Activated T-helper 1 cell treated with anti-CD3 and anti-CD28 coated beads, Interleukin-12 subunit alpha, Interleukin-12 subunit beta, Interleukin-2, Interleukin-4 antibody, amounts not matched to agents 30 ng/mL and 10 ng/mL and 1 ng/mL, durations not matched to agents 14 hours and 24 hours and 36 hours (primary cell): ENCODE data around the gene ATP5PB. TPM values are rescaled to one million over a fixed set of nuclear protein-coding genes. Genes with fewer than 3 reads are reported as not detected.

Source experiments
- DNase-seq: peaks from one replicate; pipeline ENCODE4 v3.0.0; 2021; ENCODE audit warnings: low spot score
- H3K27ac Mint-ChIP-seq: one replicate; pipeline ENCODE4 v1.8.0; 2021; ENCODE audit warnings: mild to moderate bottlenecking, mixed read lengths
- H3K27me3 Mint-ChIP-seq: one replicate; pipeline ENCODE4 v1.8.0; 2022; ENCODE audit warnings: mild to moderate bottlenecking, moderate library complexity, mixed read lengths; ENCODE audit not compliant: insufficient read depth
- H3K36me3 Mint-ChIP-seq: one replicate; pipeline ENCODE4 v1.8.0; 2021; ENCODE audit warnings: low read depth, mixed read lengths
- H3K4me1 Mint-ChIP-seq: one replicate; pipeline ENCODE4 v1.8.0; 2021; ENCODE audit warnings: low read depth, mixed read lengths
- H3K4me3 Mint-ChIP-seq: one replicate; pipeline ENCODE4 v1.8.0; 2021; ENCODE audit warnings: mild to moderate bottlenecking, moderate library complexity, mixed read lengths
- H3K9me3 Mint-ChIP-seq: one replicate; pipeline ENCODE4 v1.8.0; 2021; ENCODE audit warnings: mixed read lengths
- intact Hi-C: fragments of 100-400 bp; cut with micrococcal nuclease; formaldehyde crosslinking; loops from one replicate; pipeline ENCODE4 v1.15.1; 2024
- total RNA-seq: library from RNA; stranded (reverse); gene quantifications from 2 replicates; pipeline ENCODE4 v1.2.3, GENCODE V29; 2022

Gene ATP5PB
- total RNA-seq, 1 donor from 2014 or later, result 282 TPM

DNA sequence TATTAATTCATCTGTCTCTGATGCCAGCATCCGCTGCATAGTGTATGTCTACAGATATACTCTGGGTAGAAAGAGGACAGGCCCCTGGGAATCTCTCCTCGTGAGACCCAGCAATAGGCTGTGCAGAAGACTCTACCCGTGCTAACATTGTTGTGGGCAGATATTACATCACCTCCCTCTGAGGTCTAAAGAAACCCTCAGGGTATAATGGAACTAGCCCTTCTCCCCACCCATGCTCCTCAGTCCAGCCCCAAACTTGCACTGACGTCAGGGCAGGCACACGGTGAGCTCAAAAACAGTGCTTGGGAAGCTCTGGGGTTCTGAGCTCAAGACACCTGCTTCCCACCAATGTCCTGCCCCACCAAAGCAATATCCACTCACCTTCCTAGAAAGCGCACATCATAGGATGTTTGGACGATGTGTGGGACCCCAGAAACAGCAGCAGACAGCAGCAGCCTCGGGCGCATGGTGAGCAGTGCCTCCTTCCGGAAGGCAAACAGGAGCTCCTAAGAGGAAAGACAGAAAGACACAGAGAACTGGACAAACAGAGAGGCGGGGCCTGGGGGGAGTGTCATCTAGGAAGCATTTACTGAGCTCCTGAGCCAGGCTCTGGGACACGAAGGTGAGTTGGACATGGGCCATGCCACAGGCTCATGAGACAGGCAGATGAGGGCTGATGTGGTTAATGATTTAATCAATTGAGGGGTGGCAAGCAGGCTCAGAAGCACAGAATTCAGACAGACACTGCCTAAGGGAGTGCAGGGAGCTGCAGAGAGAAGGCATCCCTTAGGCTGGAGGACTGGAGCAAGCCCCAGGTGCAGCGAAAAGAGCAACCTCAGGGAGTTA lies 26.5 kb upstream of the ATP5PB start:
- Mint-ChIP-seq H3K27ac (no peak overlapping the region), H3K27me3 (peaks cover 15% of the 10 kb centered on the region), H3K4me3 (no peak overlapping the region), H3K9me3 (no peaks in the 10 kb centered on the region), H3K4me1 (no peaks in the 10 kb centered on the region), H3K36me3 (no peaks in the 10 kb centered on the region)
- intact Hi-C loops, result no loop called here
- no peak for DNase-seq

- no peak for DNase-seq
- no peaks in the 10 kb centered on the region for H3K36me3 Mint-ChIP-seq
- H3K4me1 Mint-ChIP-seq, result no peaks in the 10 kb centered on the region
- H3K4me3 Mint-ChIP-seq, result no peak overlapping the region
- no peaks in the 10 kb centered on the region for H3K9me3 Mint-ChIP-seq
- intact Hi-C loops, result no loop called here
- no peak overlapping the region for H3K27ac Mint-ChIP-seq
- peaks cover 15% of the 10 kb centered on the region for H3K27me3 Mint-ChIP-seq
Observed at GRCh38 chr1:111424281-111424680, 25.0 kb upstream of the ATP5PB start.

DNA sequence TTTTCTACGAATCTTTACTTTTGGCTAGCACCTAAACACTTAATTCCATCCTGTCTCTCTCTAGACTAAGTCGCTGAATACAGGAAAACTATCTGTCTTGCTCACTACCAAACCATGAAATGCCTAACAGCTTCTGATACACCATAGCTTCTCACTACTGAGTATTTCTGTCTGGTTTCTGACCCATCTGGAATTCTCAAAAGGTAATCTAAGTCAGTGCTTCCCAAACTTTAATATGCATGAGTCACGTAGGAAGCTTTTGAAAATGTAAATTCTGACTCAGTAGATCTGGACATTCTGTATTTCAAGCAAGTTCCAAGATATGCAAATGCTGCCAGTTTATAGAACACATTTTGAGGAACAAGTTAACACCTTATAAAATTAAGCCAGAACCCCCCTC lies 12.5 kb upstream of the ATP5PB start:
- Mint-ChIP-seq H3K4me1 (peaks cover 1% of the 10 kb centered on the region), H3K27ac (no peak overlapping the region), H3K36me3 (peaks cover 31% of the 10 kb centered on the region), H3K27me3 (peaks cover 6% of the 10 kb centered on the region), H3K4me3 (no peak overlapping the region), H3K9me3 (no peaks in the 10 kb centered on the region)
- intact Hi-C loops, result no loop called here
- no peak for DNase-seq

DNA sequence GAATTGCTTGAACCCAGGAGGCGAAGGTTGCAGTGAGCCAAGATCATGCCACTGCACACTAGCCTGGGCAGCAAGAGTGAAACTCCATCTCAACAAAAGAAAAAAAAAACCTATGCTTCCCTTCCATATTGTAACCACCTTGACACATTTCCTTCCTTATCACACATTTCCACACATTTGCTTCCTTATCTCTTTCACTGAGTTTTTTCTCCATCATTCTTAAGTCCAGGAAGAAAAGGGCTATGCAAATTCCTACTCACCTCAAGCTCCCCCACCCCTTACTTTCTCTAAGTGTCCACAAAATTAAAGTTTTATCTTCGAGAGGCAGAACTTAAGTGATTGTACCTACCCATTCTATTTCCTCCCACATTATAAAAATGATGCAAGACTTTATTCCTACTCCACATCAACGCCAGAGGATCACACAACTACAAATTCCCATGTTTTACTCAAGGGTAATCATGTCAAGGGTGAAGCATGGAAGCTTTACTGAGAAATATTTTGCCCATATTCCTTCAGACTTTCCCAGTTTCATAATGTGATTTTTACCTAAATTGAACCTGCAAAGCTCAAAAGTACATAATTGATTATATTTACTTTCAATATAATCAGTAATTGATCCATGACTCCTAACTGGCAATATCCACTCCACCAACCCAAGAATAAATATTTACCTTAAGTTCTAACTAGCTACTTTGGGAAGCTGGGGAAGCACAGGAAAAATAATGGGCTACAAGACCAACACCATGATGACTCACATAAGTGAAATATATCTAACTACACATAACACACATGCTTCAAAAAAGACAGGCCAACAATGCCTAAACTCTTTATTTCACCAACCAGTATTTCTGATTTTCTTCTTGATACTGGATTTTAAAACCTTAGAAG lies 9.6 kb upstream of the ATP5PB start:
- no peak for DNase-seq
- Mint-ChIP-seq H3K4me3 (no peak overlapping the region), H3K27me3 (no peaks in the 10 kb centered on the region), H3K27ac (no peak overlapping the region), H3K9me3 (no peaks in the 10 kb centered on the region), H3K4me1 (peaks cover 27% of the 10 kb centered on the region), H3K36me3 (peaks cover 52% of the 10 kb centered on the region)
- intact Hi-C loops, result no loop called here

GRCh38 chr1:111441573-111442192 lies 7.6 kb upstream of the ATP5PB start:
- peak; percentile 34 for DNase-seq
- peaks cover 34% of the 10 kb centered on the region for H3K4me1 Mint-ChIP-seq
- no peak overlapping the region for H3K4me3 Mint-ChIP-seq
- H3K27me3 Mint-ChIP-seq, result no peaks in the 10 kb centered on the region
- intact Hi-C loops, result loop anchor here (1.0 kb wide), 1 partner anchor 218 kb away; no protein-coding TSS in a partner anchor
- no peak overlapping the region for H3K27ac Mint-ChIP-seq
- no peaks in the 10 kb centered on the region for H3K9me3 Mint-ChIP-seq
- peaks cover 62% of the 10 kb centered on the region for H3K36me3 Mint-ChIP-seq

DNA sequence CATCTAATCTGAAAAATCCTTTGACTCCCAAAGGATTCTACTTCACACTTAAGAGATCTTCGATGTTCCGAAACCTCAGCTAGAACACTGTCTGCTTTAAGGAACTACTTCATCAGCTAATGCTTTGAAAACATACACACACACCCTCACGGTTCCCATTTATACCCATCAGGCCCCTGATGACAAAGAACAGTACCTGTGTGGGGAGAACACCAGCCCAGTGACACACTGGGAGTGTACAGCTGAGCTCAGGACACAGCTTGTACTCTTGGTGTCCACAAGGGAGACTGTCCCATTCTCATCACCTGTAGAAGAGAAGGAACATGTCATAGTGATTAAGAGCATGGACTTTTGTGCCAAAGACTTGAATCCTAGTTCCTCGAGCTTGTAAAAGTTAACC lies 6.8 kb upstream of the ATP5PB start:
- intact Hi-C loops, result no loop called here
- H3K4me3 Mint-ChIP-seq, result no peak overlapping the region
- H3K27ac Mint-ChIP-seq, result no peak overlapping the region
- H3K4me1 Mint-ChIP-seq, result peaks cover 42% of the 10 kb centered on the region
- H3K9me3 Mint-ChIP-seq, result no peaks in the 10 kb centered on the region
- peaks cover 60% of the 10 kb centered on the region for H3K36me3 Mint-ChIP-seq
- DNase-seq, result no peak
- no peaks in the 10 kb centered on the region for H3K27me3 Mint-ChIP-seq

GRCh38 chr1:111444031-111444430 lies 5.2 kb upstream of the ATP5PB start:
- Mint-ChIP-seq H3K9me3 (no peaks in the 10 kb centered on the region), H3K4me3 (no peak overlapping the region), H3K27ac (no peak overlapping the region), H3K4me1 (peaks cover 55% of the 10 kb centered on the region), H3K27me3 (no peaks in the 10 kb centered on the region), H3K36me3 (peaks cover 52% of the 10 kb centered on the region)
- no peak for DNase-seq
- intact Hi-C loops, result no loop called here

- Mint-ChIP-seq H3K27ac (no peak overlapping the region), H3K4me3 (peak overlapping the region; percentile 27), H3K27me3 (no peaks in the 10 kb centered on the region)
Observed at GRCh38 chr1:111446546-111446945, 2.7 kb upstream of the ATP5PB start.

GRCh38 chr1:111446967-111447892 lies 2.0 kb upstream of the ATP5PB start:
- peak overlapping the region; percentile 100 for H3K4me3 Mint-ChIP-seq
- no peak for DNase-seq
- H3K4me1 Mint-ChIP-seq, result peaks cover 76% of the 10 kb centered on the region
- H3K27me3 Mint-ChIP-seq, result no peaks in the 10 kb centered on the region
- H3K36me3 Mint-ChIP-seq, result peaks cover 53% of the 10 kb centered on the region
- intact Hi-C loops, result no loop called here
- H3K27ac Mint-ChIP-seq, result no peak overlapping the region
- H3K9me3 Mint-ChIP-seq, result no peaks in the 10 kb centered on the region

More at GRCh38 chr1:111446546-111446945, 2.7 kb upstream of the ATP5PB start:
- intact Hi-C loops, result no loop called here
- DNase-seq, result no peak
- H3K4me1 Mint-ChIP-seq, result peaks cover 75% of the 10 kb centered on the region
- H3K36me3 Mint-ChIP-seq, result peaks cover 50% of the 10 kb centered on the region
- H3K9me3 Mint-ChIP-seq, result no peaks in the 10 kb centered on the region

DNA sequence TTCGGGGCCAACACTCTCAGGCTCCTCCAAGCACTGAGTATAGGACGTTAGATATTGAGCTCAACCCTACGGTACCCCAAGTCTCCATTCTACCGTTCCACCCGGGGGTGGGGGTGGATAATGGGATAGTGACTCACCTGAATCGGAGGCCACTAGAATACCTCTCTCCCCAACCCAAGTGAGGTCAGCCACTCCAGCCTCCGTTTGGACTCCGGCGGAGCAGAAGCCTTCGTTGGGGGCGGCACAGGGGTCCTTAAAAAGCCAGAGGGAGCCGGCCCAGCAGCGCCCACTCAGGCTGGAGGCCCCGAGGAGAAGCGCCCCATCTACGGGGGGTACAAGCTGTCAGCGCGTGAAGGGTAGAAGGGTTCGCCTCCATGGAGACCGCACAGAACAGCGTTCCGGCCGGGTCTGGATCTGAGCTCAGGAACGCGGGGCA lies 764 bp upstream of the ATP5PB start:
- intact Hi-C loops, result loop anchor here (2.0 kb wide), 3 partner anchors 22 to 1414 kb away; partner anchors contain the start of gene STRIP1
- Mint-ChIP-seq H3K4me1 (peaks cover 74% of the 10 kb centered on the region), H3K27me3 (no peaks in the 10 kb centered on the region), H3K4me3 (peak overlapping the region; percentile 100), H3K9me3 (no peaks in the 10 kb centered on the region), H3K36me3 (peaks cover 48% of the 10 kb centered on the region), H3K27ac (peak overlapping the region; percentile 66)
- DNase-seq, result no peak

- Mint-ChIP-seq H3K4me1 (peaks cover 76% of the 10 kb centered on the region), H3K36me3 (peaks cover 41% of the 10 kb centered on the region), H3K4me3 (peak overlapping the region; percentile 100), H3K9me3 (no peaks in the 10 kb centered on the region), H3K27me3 (no peaks in the 10 kb centered on the region), H3K27ac (peak overlapping the region; percentile 96)
- intact Hi-C loops, result loop anchor here (1.0 to 2.0 kb wide), 12 partner anchors 21 to 1415 kb away; partner anchors contain the start of genes CEPT1, DDX20, DENND2D and DRAM2
- DNase-seq, result no peak
Observed at GRCh38 chr1:111449703-111450017, 396 bp downstream of the ATP5PB start.

DNA sequence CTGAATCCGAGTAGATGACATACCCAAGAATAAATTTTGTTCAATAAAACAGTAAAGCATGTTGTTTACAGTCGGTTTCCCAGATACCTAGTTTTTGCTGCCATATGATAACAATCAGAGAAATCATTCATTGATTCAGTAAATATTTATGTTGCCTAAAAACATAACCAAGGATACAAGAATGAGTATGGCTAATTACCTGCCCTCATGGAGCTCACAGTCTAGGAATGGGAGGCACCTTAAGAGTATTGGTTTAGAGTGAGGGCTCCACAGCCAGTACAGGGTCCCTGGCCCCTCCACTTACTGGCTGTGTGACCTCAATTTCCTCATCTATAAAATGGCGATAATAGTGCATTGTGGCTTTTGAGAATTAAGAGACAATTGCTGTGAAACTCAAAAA lies 921 bp downstream of the ATP5PB start:
- peaks cover 40% of the 10 kb centered on the region for H3K36me3 Mint-ChIP-seq
- H3K4me3 Mint-ChIP-seq, result peak overlapping the region; percentile 100
- intact Hi-C loops, result no loop called here
- H3K27me3 Mint-ChIP-seq, result no peaks in the 10 kb centered on the region
- H3K27ac Mint-ChIP-seq, result peak overlapping the region; percentile 96
- no peaks in the 10 kb centered on the region for H3K9me3 Mint-ChIP-seq
- DNase-seq, result no peak
- H3K4me1 Mint-ChIP-seq, result peaks cover 81% of the 10 kb centered on the region
